Left lung (tissue), 10 donors: ENCODE data around the gene GLT8D2. TPM values are rescaled to one million over a fixed set of nuclear protein-coding genes. Genes with fewer than 3 reads are reported as not detected.

ENCODE experiments used
- ATAC-seq: fragments of 200-7000 bp; cut with Tn5 transposase; one replicate; pipeline ENCODE4 v1.9.1; 2020; ENCODE audit warnings: moderate library complexity
- DNase-seq, 4 donors: peaks; one replicate each; pipeline ENCODE4 v3.0.0-alpha.2; 2013 to 2020
- H3K27ac ChIP-seq, 2 donors: fragments of 200-600 bp; sonication (generic) in 1 of 2; one replicate each; pipeline versions ENCODE4 v1.5.0 to v1.8.0; 2020 to 2021
- H3K27me3 ChIP-seq, 2 donors: fragments of 200-600 bp; sonication (generic) in 1 of 2; one replicate each; pipeline versions ENCODE4 v1.5.0 to v1.8.0; 2020 to 2021
- H3K36me3 ChIP-seq, 2 donors: fragments of 200-600 bp; sonication (generic) in 1 of 2; one replicate each; pipeline versions ENCODE4 v1.5.0 to v1.8.0; 2020 to 2021
- H3K4me1 ChIP-seq, 2 donors: fragments of 200-600 bp; one replicate each; pipeline ENCODE4 v1.8.0; 2021
- H3K4me3 ChIP-seq, 2 donors: fragments of 200-600 bp; sonication (generic) in 1 of 2; one replicate each; pipeline versions ENCODE4 v1.5.0 to v1.8.0; 2020 to 2021; ENCODE audit warnings: mild to moderate bottlenecking in 1 of 2
- H3K9me3 ChIP-seq, 2 donors: fragments of 200-600 bp; sonication (generic) in 1 of 2; one replicate each; pipeline versions ENCODE4 v1.5.0 to v1.8.0; 2020 to 2021
- CTCF ChIP-seq, 2 donors: fragments of 200-600 bp; sonication (generic) in 1 of 2; IDR thresholded peaks; one replicate each; pipeline versions ENCODE4 v1.5.0 to v1.8.0; 2021; ENCODE audit warnings: antibody characterized with exemption in 2 of 2
- intact Hi-C, 2 donors: fragments of 100-400 bp; cut with DNase I; formaldehyde crosslinking; loops; one replicate each; pipeline versions ENCODE4 v1.11.2 to v1.14.2; 2022
- polyA plus RNA-seq, 6 donors: library from polyadenylated mRNA; unstranded; fragments of 120-200 nt; gene quantifications; one replicate each; pipeline ENCODE4 v1.2.1, GENCODE V29; 2013; ENCODE audit not compliant: insufficient read length in 6 of 6
- total RNA-seq, 2 donors: library from RNA; stranded (reverse); fragmentation: NEBNext Ultra II Directional; extraction: Animal tissue kit (Norgen Biotek cat#: 25700); gene quantifications; one replicate each; pipeline ENCODE4 v1.2.1, GENCODE V29; 2021
- donor health status: DM: no; HTN: yes; CAD: no.
- donor health status: DM: no; HTN: no; CAD: no.

Gene GLT8D2
- total and polyA plus RNA-seq, 8 donors = 7.5 to 34.6 (median 25.1) TPM

GRCh38 chr12:104060791-104061190 lies 10.8 kb upstream of the GLT8D2 start:
- no peak overlapping the region for H3K4me3 ChIP-seq
- intact Hi-C loops = no loop called here
- H3K36me3 ChIP-seq = no peaks in the 10 kb centered on the region

DNA sequence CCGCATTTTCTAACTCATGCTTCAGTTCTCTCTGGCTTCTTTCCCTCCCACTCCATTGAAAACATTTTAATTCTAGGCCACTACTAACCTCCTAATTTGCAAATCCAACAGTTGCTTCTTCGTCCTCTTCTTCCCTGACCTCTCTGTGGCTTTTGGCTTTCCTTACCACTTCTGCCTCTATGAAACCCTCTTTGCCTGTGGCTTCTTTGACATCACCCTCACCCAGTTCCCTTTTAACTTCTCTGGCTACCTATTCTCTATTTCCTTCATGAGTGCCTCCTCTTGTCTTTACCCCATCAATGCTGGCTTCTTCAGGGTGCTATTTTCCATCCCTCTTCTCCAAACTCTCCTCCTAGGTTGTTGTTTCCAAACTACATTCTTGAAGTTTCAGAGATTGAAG lies 10.0 kb upstream of the GLT8D2 start:
- Histone ChIP-seq H3K27ac (no peak overlapping the region), H3K4me3 (no peak overlapping the region), H3K9me3 (no peaks in the 10 kb centered on the region), H3K36me3 (no peaks in the 10 kb centered on the region), H3K4me1 (peaks cover 7 to 12% of the 10 kb centered on the region in 2 donors), H3K27me3 (no peaks in the 10 kb centered on the region)
- ATAC-seq (no peak), DNase-seq (no peak)
- intact Hi-C loops = no loop called here
- TF ChIP-seq CTCF (IDR thresholded peaks at IDR 0.05) = no peak

More at GRCh38 chr12:104060791-104061190, 10.8 kb upstream of the GLT8D2 start:
- Histone ChIP-seq H3K4me1 (peaks cover 8 to 15% of the 10 kb centered on the region in 2 donors), H3K27me3 (no peaks in the 10 kb centered on the region), H3K9me3 (no peaks in the 10 kb centered on the region), H3K27ac (no peak overlapping the region)
- no peak for TF ChIP-seq CTCF (IDR thresholded peaks at IDR 0.05)
- DNase-seq = no peak
- ATAC-seq = no peak

GRCh38 chr12:104058802-104059201 lies 8.8 kb upstream of the GLT8D2 start:
- no peak overlapping the region for H3K27ac ChIP-seq
- H3K27me3 ChIP-seq = no peaks in the 10 kb centered on the region
- H3K4me1 ChIP-seq = peaks cover 6 to 12% of the 10 kb centered on the region in 2 donors
- ATAC-seq = no peak
- no peak overlapping the region for H3K4me3 ChIP-seq
- H3K36me3 ChIP-seq = no peaks in the 10 kb centered on the region
- TF ChIP-seq CTCF (IDR thresholded peaks at IDR 0.05) = no peak
- DNase-seq = no peak
- intact Hi-C loops = no loop called here
- no peaks in the 10 kb centered on the region for H3K9me3 ChIP-seq

DNA sequence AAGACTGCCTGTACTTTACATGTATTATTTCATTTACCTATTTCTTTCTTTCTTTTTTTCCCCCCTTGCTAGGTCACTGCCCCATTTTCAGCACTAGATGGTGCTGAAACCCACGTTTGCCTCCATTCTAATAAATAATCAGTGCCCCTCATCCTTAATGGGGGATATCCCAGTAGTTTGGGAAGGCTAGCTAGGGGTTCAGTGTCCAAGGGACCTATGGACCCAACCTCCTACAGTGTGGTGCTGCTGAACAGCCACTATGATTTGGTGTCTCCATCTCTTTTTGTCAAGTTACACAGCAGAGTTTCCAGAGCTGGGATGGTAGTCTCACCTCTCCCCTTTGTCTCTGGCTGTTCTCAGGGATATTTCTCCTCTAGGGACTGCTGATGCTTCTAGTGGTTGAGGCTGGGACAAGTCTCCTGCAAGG lies 7.8 kb upstream of the GLT8D2 start:
- intact Hi-C loops = no loop called here

GRCh38 chr12:104056419-104056972 lies 6.5 kb upstream of the GLT8D2 start:
- intact Hi-C loops = no loop called here
- no peak overlapping the region for H3K27ac ChIP-seq
- no peak overlapping the region for H3K4me3 ChIP-seq
- peaks cover 0 to 4% of the 10 kb centered on the region in 2 donors for H3K27me3 ChIP-seq
- no peak for TF ChIP-seq CTCF (IDR thresholded peaks at IDR 0.05)
- no peaks in the 10 kb centered on the region for H3K36me3 ChIP-seq
- H3K9me3 ChIP-seq = no peaks in the 10 kb centered on the region
- DNase-seq (peak in 1 of 4 donors; percentile 26), ATAC-seq (peak; percentile 35)
- peaks cover 0 to 9% of the 10 kb centered on the region in 2 donors for H3K4me1 ChIP-seq

More for the DNA sequence above, 7.8 kb upstream of the GLT8D2 start:
- H3K4me1 ChIP-seq = peaks cover 0 to 9% of the 10 kb centered on the region in 2 donors
- TF ChIP-seq CTCF (IDR thresholded peaks at IDR 0.05) = peak; percentile 25 to 44
- H3K4me3 ChIP-seq = no peak overlapping the region
- H3K36me3 ChIP-seq = no peaks in the 10 kb centered on the region
- no peaks in the 10 kb centered on the region for H3K9me3 ChIP-seq
- no peaks in the 10 kb centered on the region for H3K27me3 ChIP-seq
- DNase-seq (no peak), ATAC-seq (no peak)
- H3K27ac ChIP-seq = no peak overlapping the region
